HCT116 (cell line): Measurements from ENCODE around the gene SRRD. TPM values are rescaled to one million over a fixed set of nuclear protein-coding genes. Genes with fewer than 3 reads are reported as not detected.

Experiments used
- ATAC-seq: fragments of 200-7000 bp; cut with Tn5 transposase; 2 replicates; pipeline ENCODE4 v1.9.1; 2020; ENCODE audit warnings: mild to moderate bottlenecking, moderate library complexity
- BruUV-seq: library from RNA; stranded (reverse); fragments of 400-500 nt; replicated peaks from 2 replicates; lab custom pipeline; 2021; lab: Mats Ljungman, UMichigan
- CTCF ChIA-PET: fragments of 300-600 bp; sonication (Branson Sonifier 250); formaldehyde crosslinking; loops from one replicate; lab custom pipeline; 2021; ENCODE audit warnings: antibody characterized with exemption; lab: Charles Lee
- POLR2A ChIA-PET: fragments of 300-600, 350-600 bp; sonication (Branson Sonifier 250); formaldehyde crosslinking; loops from one replicate; lab custom pipeline; 2021; ENCODE audit warnings: antibody characterized with exemption; lab: Charles Lee
- RAD21 ChIA-PET, 2 experiments: fragments of 300-600 bp; sonication (Branson Sonifier 250); formaldehyde crosslinking; loops; one replicate each; lab custom pipeline; 2023; ENCODE audit warnings: low total read pairs in 2 of 2; ENCODE audit not compliant: uncharacterized antibody in 2 of 2, unreplicated experiment in 2 of 2, low non-redundant PET in 1 of 2; lab: Charles Lee
- DNase-seq: peaks from one replicate; pipeline ENCODE4 v3.0.0-alpha.2; 2010; ENCODE audit warnings: low read depth, low spot score
- H2AFZ ChIP-seq: fragments of 200-600 bp; shearing (Covaris generic), sonication (generic); 2 replicates; pipeline ENCODE4 v1.6.1; 2017; ENCODE audit warnings: low read depth, mixed run types, mixed read lengths, antibody characterized with exemption, low read length; ENCODE audit not compliant: poor library complexity, severe bottlenecking
- H3K27ac ChIP-seq: 2 replicates; pipeline ENCODE4 v1.5.1; 2012; ENCODE audit warnings: low read depth, low read length
- H3K27me3 ChIP-seq: fragments of 200-600 bp; sonication (generic); 2 replicates; pipeline ENCODE4 v1.6.1; 2016; ENCODE audit warnings: mixed run types, low read length, mixed read lengths; ENCODE audit not compliant: insufficient read depth
- H3K36me3 ChIP-seq, 2 experiments: fragments of 200-500 bp in 1 of 2; fragments of 200-600 bp in 1 of 2; sonication (Bioruptor generic) in 1 of 2; sonication (generic) in 1 of 2; 2 replicates each; pipeline versions ENCODE4 v1.5.1 to v1.6.1; 2014 to 2016; ENCODE audit warnings: low read length in 2 of 2, inconsistent platforms in 1 of 2, mixed read lengths in 1 of 2, mixed run types in 1 of 2; ENCODE audit not compliant: insufficient read depth in 2 of 2, control insufficient read depth in 1 of 2
- H3K4me1 ChIP-seq, 2 experiments: fragments of 200-600 bp in 1 of 2; sonication (generic) in 1 of 2; 2 replicates each; pipeline versions ENCODE4 v1.5.1 to v1.6.1; 2012 to 2017; ENCODE audit warnings: low read length in 2 of 2, inconsistent platforms in 1 of 2, mild to moderate bottlenecking in 1 of 2, mixed read lengths in 1 of 2, mixed run types in 1 of 2, moderate library complexity in 1 of 2; ENCODE audit not compliant: insufficient read depth in 2 of 2, control insufficient read depth in 1 of 2
- H3K4me2 ChIP-seq: fragments of 200-600 bp; sonication (generic); 2 replicates; pipeline ENCODE4 v1.6.1; 2017; ENCODE audit warnings: mixed run types, low read length, mixed read lengths
- H3K4me3 ChIP-seq, 2 experiments: fragments of 200-600 bp in 1 of 2; sonication (generic) in 1 of 2; replicated peaks in 1 of 2; 2 replicates each; pipeline ENCODE4 v1.5.1; 2011 to 2016; ENCODE audit warnings: low read length in 2 of 2, control low read depth in 1 of 2, low read depth in 1 of 2, mild to moderate bottlenecking in 1 of 2, mixed read lengths in 1 of 2, mixed run types in 1 of 2
- H3K79me2 ChIP-seq: fragments of 200-600 bp; sonication (generic); 2 replicates; pipeline ENCODE4 v1.6.1; 2017; ENCODE audit warnings: mild to moderate bottlenecking, mixed run types, low read length, moderate library complexity, mixed read lengths; ENCODE audit not compliant: insufficient read depth
- H3K9ac ChIP-seq: fragments of 200-600 bp; sonication (generic); 2 replicates; pipeline ENCODE4 v1.6.1; 2016; ENCODE audit warnings: low read length, mixed read lengths
- H3K9me2 ChIP-seq: fragments of 200-600 bp; sonication (generic), shearing (Covaris generic); 2 replicates; pipeline ENCODE4 v1.6.1; 2017; ENCODE audit warnings: mixed run types, mild to moderate bottlenecking, moderate library complexity; ENCODE audit not compliant: insufficient read depth
- H3K9me3 ChIP-seq, 2 experiments: fragments of 200-500 bp in 1 of 2; fragments of 200-600 bp in 1 of 2; sonication (Bioruptor generic) in 1 of 2; sonication (generic) in 1 of 2; 2 replicates each; pipeline ENCODE4 v1.6.1; 2014 to 2017; ENCODE audit warnings: low read length in 2 of 2, mixed read lengths in 2 of 2, inconsistent platforms in 1 of 2, low read depth in 1 of 2, mild to moderate bottlenecking in 1 of 2, mixed run types in 1 of 2, moderate library complexity in 1 of 2; ENCODE audit not compliant: control insufficient read depth in 1 of 2, insufficient read depth in 1 of 2
- H4K20me1 ChIP-seq: fragments of 200-600 bp; sonication (generic), shearing (Covaris generic); 2 replicates; pipeline ENCODE4 v1.6.1; 2017; ENCODE audit warnings: mixed run types, mild to moderate bottlenecking, moderate library complexity; ENCODE audit not compliant: insufficient read depth
- ATF3 ChIP-seq: IDR thresholded peaks from 2 replicates; pipeline ENCODE4 v1.6.1; 2012
- EZH2 ChIP-seq: fragments of 200-600 bp; sonication (generic); IDR thresholded peaks from 2 replicates; pipeline ENCODE4 v1.6.1; 2017; ENCODE audit warnings: antibody characterized with exemption, mixed run types
- JUND ChIP-seq: IDR thresholded peaks from 2 replicates; pipeline ENCODE4 v1.6.1; 2012
- POLR2A ChIP-seq: IDR thresholded peaks from 2 replicates; pipeline ENCODE4 v1.7.0; 2011; ENCODE audit warnings: borderline replicate concordance; ENCODE audit not compliant: insufficient read depth, insufficient read length; ENCODE audit errors: extremely low read depth
- intact Hi-C: fragments of 100-400 bp; cut with micrococcal nuclease; formaldehyde crosslinking; loops from 2 replicates; pipeline ENCODE4 v1.10.0; 2022
- total RNA-seq: library from RNA; stranded (reverse); gene quantifications from one replicate; pipeline ENCODE4 v1.2.1, GENCODE V29; 2021; ENCODE audit not compliant: unreplicated experiment

The SRRD gene
- total RNA-seq, 1 experiment from 2014 or later: 30.4 TPM

GRCh38 chr22:26444777-26445176, 38.9 kb upstream of the SRRD start:
- no peak for ATAC-seq
- no peaks in the 10 kb centered on the region for H3K79me2 ChIP-seq
- no peak overlapping the region for H2AFZ ChIP-seq
- H3K27me3 ChIP-seq: no peaks in the 10 kb centered on the region
- no peaks in the 10 kb centered on the region for H3K9me2 ChIP-seq
- POLR2A ChIA-PET: no interaction called here
- no TSS peak for BruUV-seq
- TF ChIP-seq ATF3 (no peak), JUND (no peak), EZH2 (no peak)
- TF ChIP-seq, all 23 proteins: peak for 0
- CTCF ChIA-PET: no interaction called here
- Histone ChIP-seq H3K9ac (no peak overlapping the region), H3K4me1 (no peaks in the 10 kb centered on the region), H3K27ac (no peak overlapping the region), H3K9me3 (no peaks in the 10 kb centered on the region), H4K20me1 (no peaks in the 10 kb centered on the region), H3K4me2 (no peak overlapping the region), H3K36me3 (no peaks in the 10 kb centered on the region; a peak in 1 of 4 replicates), H3K4me3 (no peak overlapping the region)
- DNase-seq: no peak
- intact Hi-C loops: no loop called here
- RAD21 ChIA-PET: no interaction called here

GRCh38 chr22:26445577-26446275, 38.0 kb upstream of the SRRD start:
- RAD21 ChIA-PET: no interaction called here
- Histone ChIP-seq H4K20me1 (no peaks in the 10 kb centered on the region), H3K9ac (no peak overlapping the region), H3K4me3 (no peak overlapping the region), H2AFZ (no peak overlapping the region), H3K27me3 (no peaks in the 10 kb centered on the region), H3K79me2 (no peaks in the 10 kb centered on the region), H3K9me2 (no peaks in the 10 kb centered on the region), H3K27ac (no peak overlapping the region), H3K4me1 (no peaks in the 10 kb centered on the region), H3K4me2 (no peak overlapping the region), H3K9me3 (no peaks in the 10 kb centered on the region), H3K36me3 (no peaks in the 10 kb centered on the region; a peak in 1 of 4 replicates)
- no TSS peak for BruUV-seq
- no peak for TF ChIP-seq POLR2A
- intact Hi-C loops: no loop called here
- POLR2A ChIA-PET: no interaction called here
- DNase-seq (no peak), ATAC-seq (no peak)
- CTCF ChIA-PET: no interaction called here
